GM23338 (cell line): ENCODE data around the gene NCS1. TPM values are rescaled to one million over a fixed set of nuclear protein-coding genes. Genes with fewer than 3 reads are reported as not detected.

Source experiments
- ATAC-seq: fragments of 200-7000 bp; cut with Tn5 transposase; 3 replicates; pipeline ENCODE4 v1.9.1; 2020
- DNase-seq: peaks from one replicate; pipeline ENCODE4 v3.0.0-alpha.2; 2015; ENCODE audit warnings: low spot score
- H2AFZ ChIP-seq: fragments of 200-600 bp; sonication (generic); 2 replicates; pipeline ENCODE4 v1.8.0; 2016; ENCODE audit warnings: antibody characterized with exemption, mild to moderate bottlenecking, moderate library complexity
- H3F3A ChIP-seq: fragments of 200-600 bp; sonication (generic); replicated peaks from 2 replicates; pipeline ENCODE4 v1.8.0; 2017; ENCODE audit warnings: antibody characterized with exemption, mixed run types, low read depth
- H3K27ac ChIP-seq: fragments of 200-600 bp; sonication (generic); 2 replicates; pipeline ENCODE4 v1.6.1; 2016; ENCODE audit warnings: low read depth
- H3K27me3 ChIP-seq: fragments of 200-600 bp; sonication (generic); 2 replicates; pipeline ENCODE4 v1.8.0; 2016; ENCODE audit warnings: mild to moderate bottlenecking, mixed run types, moderate library complexity; ENCODE audit not compliant: insufficient read depth
- H3K36me3 ChIP-seq: fragments of 200-600 bp; sonication (generic); 2 replicates; pipeline ENCODE4 v1.8.0; 2016; ENCODE audit warnings: mild to moderate bottlenecking; ENCODE audit not compliant: insufficient read depth
- H3K4me1 ChIP-seq: fragments of 200-600 bp; sonication (generic); 2 replicates; pipeline ENCODE4 v1.8.0; 2016; ENCODE audit warnings: mild to moderate bottlenecking, moderate library complexity; ENCODE audit not compliant: insufficient read depth
- H3K4me2 ChIP-seq: fragments of 200-600 bp; sonication (generic); 2 replicates; pipeline ENCODE4 v1.7.1; 2017; ENCODE audit warnings: mixed run types
- H3K4me3 ChIP-seq: fragments of 200-600 bp; sonication (generic); 2 replicates; pipeline ENCODE4 v1.6.1; 2016; ENCODE audit warnings: mixed run types
- H3K79me2 ChIP-seq: fragments of 200-600 bp; sonication (generic); replicated peaks from 2 replicates; pipeline ENCODE4 v1.8.0; 2017; ENCODE audit warnings: mild to moderate bottlenecking; ENCODE audit not compliant: insufficient read depth
- H3K9me2 ChIP-seq: fragments of 200-600 bp; sonication (generic); 2 replicates; pipeline ENCODE4 v1.8.0; 2017; ENCODE audit not compliant: insufficient read depth
- H4K20me1 ChIP-seq: fragments of 200-600 bp; sonication (generic); replicated peaks from 2 replicates; pipeline ENCODE4 v1.8.0; 2017; ENCODE audit warnings: mild to moderate bottlenecking; ENCODE audit not compliant: insufficient read depth
- H3K27ac Mint-ChIP-seq: 2 replicates; pipeline ENCODE4 v1.8.0; 2020; ENCODE audit warnings: inconsistent platforms, mild to moderate bottlenecking, moderate library complexity, mixed read lengths
- H3K27me3 Mint-ChIP-seq: 3 replicates; pipeline ENCODE4 v1.8.0; 2022; ENCODE audit warnings: low read depth, mild to moderate bottlenecking, moderate library complexity, mixed read lengths, inconsistent platforms; ENCODE audit not compliant: insufficient read depth, poor library complexity
- H3K36me3 Mint-ChIP-seq: 3 replicates; pipeline ENCODE4 v1.8.0; 2021; ENCODE audit warnings: low read depth, mild to moderate bottlenecking, inconsistent platforms, moderate library complexity, mixed read lengths
- H3K4me1 Mint-ChIP-seq: 3 replicates; pipeline ENCODE4 v1.8.0; 2020; ENCODE audit warnings: mild to moderate bottlenecking, inconsistent platforms, mixed read lengths
- H3K4me3 Mint-ChIP-seq: 3 replicates; pipeline ENCODE4 v1.8.0; 2021; ENCODE audit warnings: moderate library complexity, mild to moderate bottlenecking, inconsistent platforms, mixed read lengths
- H3K9me3 Mint-ChIP-seq: 3 replicates; pipeline ENCODE4 v1.8.0; 2020; ENCODE audit warnings: moderate library complexity, mild to moderate bottlenecking, inconsistent platforms, mixed read lengths
- EZH2phosphoT487 ChIP-seq: fragments of 200-600 bp; sonication (generic); IDR thresholded peaks from one replicate; pipeline ENCODE4 v1.8.1; 2018; ENCODE audit warnings: antibody characterized with exemption; ENCODE audit not compliant: unreplicated experiment
- ZNF114 ChIP-seq: fragments of 250-450 bp; sonication (Bioruptor Pico); IDR thresholded peaks from 2 replicates; pipeline ENCODE4 v1.5.0; 2020; ENCODE audit warnings: mild to moderate bottlenecking, moderate library complexity
- polyA plus RNA-seq: library from polyadenylated mRNA; unstranded; fragments of >200 nt; fragmentation: Nextera tagmentation; extraction: Ambion mirVana; gene quantifications from 2 replicates; pipeline ENCODE4 v1.2.1, GENCODE V29; 2016
- total RNA-seq: library from RNA; depleted of rRNA; stranded (reverse); fragments of >200 nt; shearing (Covaris generic); gene quantifications from 2 replicates; pipeline ENCODE4 v1.2.3, GENCODE V29; 2014
- TF ChIP-seq, protein P1 (sequence below): fragments of 250-450 bp; sonication (Bioruptor Pico); IDR thresholded peaks from 2 replicates; pipeline ENCODE4 v1.5.0; 2020; ENCODE audit warnings: mild to moderate bottlenecking, moderate library complexity
- TF ChIP-seq, protein P2 (sequence below): IDR thresholded peaks from one replicate; pipeline ENCODE4 v1.6.1; 2018; ENCODE audit warnings: antibody characterized with exemption; ENCODE audit not compliant: unreplicated experiment

The NCS1 gene
- total and polyA plus RNA-seq, 2 experiments from 2014 or later: 8.2 to 34.3 TPM

DNA sequence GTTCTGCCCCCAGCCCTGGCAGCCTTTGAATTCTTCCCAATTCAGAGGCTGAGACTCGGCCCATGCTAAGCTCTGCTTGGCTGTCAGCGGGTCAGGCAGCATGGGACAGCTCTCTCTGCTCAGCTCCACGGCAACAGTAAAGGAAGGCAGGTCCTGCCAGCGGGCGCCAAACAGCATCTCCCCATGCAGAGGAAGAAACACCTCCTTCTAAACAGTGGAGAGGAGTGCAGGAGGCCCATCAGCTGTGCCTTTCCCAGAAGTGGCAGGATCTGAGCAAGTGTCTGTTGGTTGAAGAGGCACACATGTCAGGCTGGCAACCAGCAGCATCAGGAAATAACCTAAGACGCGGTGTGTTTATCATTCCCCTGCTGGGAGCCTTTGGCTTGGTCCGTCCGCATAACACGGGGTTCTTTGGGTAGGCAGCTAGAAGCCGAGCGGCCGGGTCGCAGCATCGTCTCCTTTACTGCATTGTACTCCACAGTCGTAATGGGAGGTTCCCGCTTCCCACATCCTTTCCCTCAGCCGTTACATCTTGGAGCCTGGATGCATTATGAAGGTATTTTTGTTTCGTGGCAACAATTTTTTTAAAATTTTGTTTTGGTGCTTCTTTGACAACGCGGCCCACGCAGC, 42.7 kb upstream of the NCS1 start (continued):
- TF ChIP-seq, protein P1, sequence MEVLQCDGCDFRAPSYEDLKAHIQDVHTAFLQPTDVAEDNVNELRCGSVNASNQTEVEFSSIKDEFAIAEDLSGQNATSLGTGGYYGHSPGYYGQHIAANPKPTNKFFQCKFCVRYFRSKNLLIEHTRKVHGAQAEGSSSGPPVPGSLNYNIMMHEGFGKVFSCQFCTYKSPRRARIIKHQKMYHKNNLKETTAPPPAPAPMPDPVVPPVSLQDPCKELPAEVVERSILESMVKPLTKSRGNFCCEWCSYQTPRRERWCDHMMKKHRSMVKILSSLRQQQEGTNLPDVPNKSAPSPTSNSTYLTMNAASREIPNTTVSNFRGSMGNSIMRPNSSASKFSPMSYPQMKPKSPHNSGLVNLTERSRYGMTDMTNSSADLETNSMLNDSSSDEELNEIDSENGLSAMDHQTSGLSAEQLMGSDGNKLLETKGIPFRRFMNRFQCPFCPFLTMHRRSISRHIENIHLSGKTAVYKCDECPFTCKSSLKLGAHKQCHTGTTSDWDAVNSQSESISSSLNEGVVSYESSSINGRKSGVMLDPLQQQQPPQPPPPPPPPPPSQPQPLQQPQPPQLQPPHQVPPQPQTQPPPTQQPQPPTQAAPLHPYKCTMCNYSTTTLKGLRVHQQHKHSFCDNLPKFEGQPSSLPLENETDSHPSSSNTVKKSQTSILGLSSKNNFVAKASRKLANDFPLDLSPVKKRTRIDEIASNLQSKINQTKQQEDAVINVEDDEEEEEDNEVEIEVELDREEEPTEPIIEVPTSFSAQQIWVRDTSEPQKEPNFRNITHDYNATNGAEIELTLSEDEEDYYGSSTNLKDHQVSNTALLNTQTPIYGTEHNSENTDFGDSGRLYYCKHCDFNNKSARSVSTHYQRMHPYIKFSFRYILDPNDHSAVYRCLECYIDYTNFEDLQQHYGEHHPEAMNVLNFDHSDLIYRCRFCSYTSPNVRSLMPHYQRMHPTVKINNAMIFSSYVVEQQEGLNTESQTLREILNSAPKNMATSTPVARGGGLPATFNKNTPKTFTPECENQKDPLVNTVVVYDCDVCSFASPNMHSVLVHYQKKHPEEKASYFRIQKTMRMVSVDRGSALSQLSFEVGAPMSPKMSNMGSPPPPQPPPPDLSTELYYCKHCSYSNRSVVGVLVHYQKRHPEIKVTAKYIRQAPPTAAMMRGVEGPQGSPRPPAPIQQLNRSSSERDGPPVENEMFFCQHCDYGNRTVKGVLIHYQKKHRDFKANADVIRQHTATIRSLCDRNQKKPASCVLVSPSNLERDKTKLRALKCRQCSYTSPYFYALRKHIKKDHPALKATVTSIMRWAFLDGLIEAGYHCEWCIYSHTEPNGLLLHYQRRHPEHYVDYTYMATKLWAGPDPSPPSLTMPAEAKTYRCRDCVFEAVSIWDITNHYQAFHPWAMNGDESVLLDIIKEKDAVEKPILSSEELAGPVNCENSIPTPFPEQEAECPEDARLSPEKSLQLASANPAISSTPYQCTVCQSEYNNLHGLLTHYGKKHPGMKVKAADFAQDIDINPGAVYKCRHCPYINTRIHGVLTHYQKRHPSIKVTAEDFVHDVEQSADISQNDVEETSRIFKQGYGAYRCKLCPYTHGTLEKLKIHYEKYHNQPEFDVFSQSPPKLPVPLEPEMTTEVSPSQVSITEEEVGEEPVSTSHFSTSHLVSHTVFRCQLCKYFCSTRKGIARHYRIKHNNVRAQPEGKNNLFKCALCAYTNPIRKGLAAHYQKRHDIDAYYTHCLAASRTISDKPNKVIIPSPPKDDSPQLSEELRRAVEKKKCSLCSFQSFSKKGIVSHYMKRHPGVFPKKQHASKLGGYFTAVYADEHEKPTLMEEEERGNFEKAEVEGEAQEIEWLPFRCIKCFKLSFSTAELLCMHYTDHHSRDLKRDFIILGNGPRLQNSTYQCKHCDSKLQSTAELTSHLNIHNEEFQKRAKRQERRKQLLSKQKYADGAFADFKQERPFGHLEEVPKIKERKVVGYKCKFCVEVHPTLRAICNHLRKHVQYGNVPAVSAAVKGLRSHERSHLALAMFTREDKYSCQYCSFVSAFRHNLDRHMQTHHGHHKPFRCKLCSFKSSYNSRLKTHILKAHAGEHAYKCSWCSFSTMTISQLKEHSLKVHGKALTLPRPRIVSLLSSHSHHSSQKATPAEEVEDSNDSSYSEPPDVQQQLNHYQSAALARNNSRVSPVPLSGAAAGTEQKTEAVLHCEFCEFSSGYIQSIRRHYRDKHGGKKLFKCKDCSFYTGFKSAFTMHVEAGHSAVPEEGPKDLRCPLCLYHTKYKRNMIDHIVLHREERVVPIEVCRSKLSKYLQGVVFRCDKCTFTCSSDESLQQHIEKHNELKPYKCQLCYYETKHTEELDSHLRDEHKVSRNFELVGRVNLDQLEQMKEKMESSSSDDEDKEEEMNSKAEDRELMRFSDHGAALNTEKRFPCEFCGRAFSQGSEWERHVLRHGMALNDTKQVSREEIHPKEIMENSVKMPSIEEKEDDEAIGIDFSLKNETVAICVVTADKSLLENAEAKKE: no peak
- TF ChIP-seq ZNF114 (CRISPR knock-in tag): no peak
- no peak for TF ChIP-seq EZH2phosphoT487

DNA sequence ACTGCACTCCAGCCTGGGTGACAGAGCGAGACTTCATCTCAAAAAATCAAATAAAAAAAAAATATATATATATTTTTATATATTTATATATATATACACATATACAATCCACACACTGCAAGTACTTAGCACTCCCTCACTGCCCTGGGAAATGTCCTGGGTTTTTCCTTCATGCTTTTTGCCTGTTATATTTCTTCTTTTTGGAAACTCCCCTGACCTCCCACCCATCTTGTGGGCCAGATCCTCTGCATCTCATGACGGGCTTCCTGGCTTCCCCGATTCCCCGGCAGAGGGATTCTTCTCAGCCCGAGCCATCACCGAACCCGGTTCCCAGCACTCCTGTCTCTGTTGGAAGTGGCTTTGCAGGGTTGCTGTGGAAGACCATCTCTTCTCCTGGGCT, 39.5 kb upstream of the NCS1 start:
- Histone ChIP-seq H3K9me2 (no peaks in the 10 kb centered on the region), H3K4me2 (no peak overlapping the region), H3K27ac (no peak overlapping the region), H4K20me1 (no peaks in the 10 kb centered on the region), H3K36me3 (peaks cover 5% of the 10 kb centered on the region; the same call in 1 of the 2 replicates), H3K27me3 (no peaks in the 10 kb centered on the region), H3K4me3 (no peak overlapping the region), H3K79me2 (no peaks in the 10 kb centered on the region), H3K4me1 (peaks cover 4% of the 10 kb centered on the region), H2AFZ (no peak overlapping the region), H3F3A (0 out of 2 replicates have a peak, but pooled peaks cover 7% of the 10 kb centered on the region)
- H3K4me3 Mint-ChIP-seq: no peak overlapping the region
- DNase-seq (no peak), ATAC-seq (no peak)
- H3K27me3 Mint-ChIP-seq: peaks cover 3% of the 10 kb centered on the region
- H3K36me3 Mint-ChIP-seq: peaks cover 24% of the 10 kb centered on the region
- H3K27ac Mint-ChIP-seq: no peak overlapping the region
- H3K9me3 Mint-ChIP-seq: no peaks in the 10 kb centered on the region
- H3K4me1 Mint-ChIP-seq: peaks cover 8% of the 10 kb centered on the region
- TF ChIP-seq, protein P1: no peak
- no peak for TF ChIP-seq EZH2phosphoT487
- TF ChIP-seq, protein P2, sequence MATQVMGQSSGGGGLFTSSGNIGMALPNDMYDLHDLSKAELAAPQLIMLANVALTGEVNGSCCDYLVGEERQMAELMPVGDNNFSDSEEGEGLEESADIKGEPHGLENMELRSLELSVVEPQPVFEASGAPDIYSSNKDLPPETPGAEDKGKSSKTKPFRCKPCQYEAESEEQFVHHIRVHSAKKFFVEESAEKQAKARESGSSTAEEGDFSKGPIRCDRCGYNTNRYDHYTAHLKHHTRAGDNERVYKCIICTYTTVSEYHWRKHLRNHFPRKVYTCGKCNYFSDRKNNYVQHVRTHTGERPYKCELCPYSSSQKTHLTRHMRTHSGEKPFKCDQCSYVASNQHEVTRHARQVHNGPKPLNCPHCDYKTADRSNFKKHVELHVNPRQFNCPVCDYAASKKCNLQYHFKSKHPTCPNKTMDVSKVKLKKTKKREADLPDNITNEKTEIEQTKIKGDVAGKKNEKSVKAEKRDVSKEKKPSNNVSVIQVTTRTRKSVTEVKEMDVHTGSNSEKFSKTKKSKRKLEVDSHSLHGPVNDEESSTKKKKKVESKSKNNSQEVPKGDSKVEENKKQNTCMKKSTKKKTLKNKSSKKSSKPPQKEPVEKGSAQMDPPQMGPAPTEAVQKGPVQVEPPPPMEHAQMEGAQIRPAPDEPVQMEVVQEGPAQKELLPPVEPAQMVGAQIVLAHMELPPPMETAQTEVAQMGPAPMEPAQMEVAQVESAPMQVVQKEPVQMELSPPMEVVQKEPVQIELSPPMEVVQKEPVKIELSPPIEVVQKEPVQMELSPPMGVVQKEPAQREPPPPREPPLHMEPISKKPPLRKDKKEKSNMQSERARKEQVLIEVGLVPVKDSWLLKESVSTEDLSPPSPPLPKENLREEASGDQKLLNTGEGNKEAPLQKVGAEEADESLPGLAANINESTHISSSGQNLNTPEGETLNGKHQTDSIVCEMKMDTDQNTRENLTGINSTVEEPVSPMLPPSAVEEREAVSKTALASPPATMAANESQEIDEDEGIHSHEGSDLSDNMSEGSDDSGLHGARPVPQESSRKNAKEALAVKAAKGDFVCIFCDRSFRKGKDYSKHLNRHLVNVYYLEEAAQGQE: no peak
